ENCODE data around the gene DUSP18. TPM values are rescaled to one million over a fixed set of nuclear protein-coding genes. Genes with fewer than 3 reads are reported as not detected.

The DUSP18 gene
- total and polyA plus RNA-seq, 9 of the 15 experiments (the other 6 are each of a cell fraction or from before 2014, with no cell fraction given), result 1.00 to 3.7 (median 1.5) TPM

- TF ChIP-seq ZNF79 (CRISPR knock-in tag; IDR thresholded peaks at IDR 0.05; ENCODE audit: low read depth) (no peak), ETS2 (tag; IDR thresholded peaks at IDR 0.05; ENCODE audit: borderline replicate concordance, poor library complexity, severe bottlenecking) (no peak), MEIS2 (IDR thresholded peaks at IDR 0.05; ENCODE audit: partially characterized antibody) (peak; percentile 18), DPF2 (IDR thresholded peaks at IDR 0.05) (peak; percentile 52; the same call in 1 of the 2 replicates), CHD4 (IDR thresholded peaks at IDR 0.05; ENCODE audit: insufficient read depth, insufficient replicate concordance, low read depth, low read length, poor library complexity, severe bottlenecking) (no peak), E2F4 (CRISPR knock-in tag; IDR thresholded peaks at IDR 0.05; ENCODE audit: low read depth) (no peak), KDM2B (CRISPR knock-in tag; IDR thresholded peaks at IDR 0.05) (no peak), ZFX (CRISPR knock-in tag; IDR thresholded peaks at IDR 0.05) (peak; percentile 62), NFE2 (IDR thresholded peaks at IDR 0.05; ENCODE audit: low read depth) (0 out of 2 replicates have a peak, but pooled peaks have one; percentile 53), CREM (IDR thresholded peaks at IDR 0.05; ENCODE audit: low read depth) (peak; percentile 24; the same call in 1 of the 2 replicates), FOXJ2 (tag; IDR thresholded peaks at IDR 0.05) (no peak), ZNF583 (CRISPR knock-in tag; IDR thresholded peaks at IDR 0.05) (no peak), SAP30 (IDR thresholded peaks at IDR 0.05; ENCODE audit: borderline replicate concordance, insufficient read depth, low read depth, low read length, poor library complexity, severe bottlenecking) (no peak), PHTF2 (CRISPR knock-in tag; IDR thresholded peaks at IDR 0.05) (no peak), HDAC6 (IDR thresholded peaks at IDR 0.05; ENCODE audit: low read depth, low read length) (no peak), CBFB (CRISPR knock-in tag; IDR thresholded peaks at IDR 0.05) (no peak), TCF7 (IDR thresholded peaks at IDR 0.05; ENCODE audit: borderline replicate concordance) (no peak), SMARCE1 (IDR thresholded peaks at IDR 0.05) (peak; percentile 80), AFF1 (IDR thresholded peaks at IDR 0.05; ENCODE audit: low read depth in 1 of 2, partially characterized antibody in 2 of 2) (no peak), RBM39 (optimal IDR thresholded peaks at IDR 0.05; ENCODE audit: low read depth, low read length) (no peak), NUFIP1 (IDR thresholded peaks at IDR 0.05; ENCODE audit: partially characterized antibody) (no peak), ZNF134 (CRISPR knock-in tag; conservative IDR thresholded peaks at IDR 0.05) (no peak)
These were observed 18.2 kb downstream of the DUSP18 start (continued) for GRCh38 chr22:30649430-30650007.

Measured in K562 (cell line).